ENCODE results near the gene PKMYT1.
"Not testable (repeated sequence)": the region's sequence is repeated elsewhere in the genome, so short reads cannot be mapped to it uniquely, and the experiment has no call there.

The PKMYT1 gene

DNA sequence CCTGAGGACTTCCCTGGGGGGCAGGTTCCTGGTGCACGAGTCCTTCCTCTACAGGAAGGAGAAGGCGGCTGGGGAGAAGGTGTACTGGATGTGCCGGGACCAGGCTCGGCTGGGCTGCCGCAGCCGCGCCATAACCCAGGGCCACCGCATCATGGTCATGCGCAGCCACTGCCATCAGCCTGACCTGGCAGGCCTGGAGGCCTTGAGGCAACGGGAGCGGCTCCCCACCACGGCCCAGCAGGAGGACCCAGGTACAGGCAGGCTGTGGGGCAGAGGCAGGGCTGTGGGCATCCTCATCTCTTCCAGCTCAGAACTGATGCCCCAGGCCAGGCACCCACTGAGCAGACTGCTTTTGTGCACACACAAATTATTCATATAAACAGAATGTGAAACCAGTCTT is 42.0 kb downstream of the PKMYT1 start:
- no peak for DNase-seq (ENCODE audit: insufficient read length, low spot score)
- no peak for FAIRE-seq

DNA sequence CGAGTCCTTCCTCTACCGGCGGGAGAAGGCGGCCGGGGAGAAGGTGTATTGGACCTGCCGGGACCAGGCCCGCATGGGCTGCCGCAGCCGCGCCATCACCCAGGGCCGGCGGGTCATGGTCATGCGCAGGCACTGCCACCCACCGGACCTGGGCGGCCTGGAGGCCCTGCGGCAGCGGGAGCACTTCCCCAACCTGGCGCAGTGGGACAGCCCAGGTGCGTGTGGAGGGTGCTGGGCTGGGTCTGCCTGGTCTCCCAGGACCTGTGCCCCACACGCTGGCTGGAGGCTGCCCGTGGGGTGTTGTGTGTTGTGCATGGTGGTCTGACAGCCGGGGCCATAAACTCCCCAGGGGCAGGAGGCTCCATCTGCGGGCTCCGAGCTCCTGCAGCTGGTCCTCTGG is 43.1 kb downstream of the PKMYT1 start:
- DNase-seq (ENCODE audit: insufficient read length, low spot score) = no peak
- no peak for FAIRE-seq

DNA sequence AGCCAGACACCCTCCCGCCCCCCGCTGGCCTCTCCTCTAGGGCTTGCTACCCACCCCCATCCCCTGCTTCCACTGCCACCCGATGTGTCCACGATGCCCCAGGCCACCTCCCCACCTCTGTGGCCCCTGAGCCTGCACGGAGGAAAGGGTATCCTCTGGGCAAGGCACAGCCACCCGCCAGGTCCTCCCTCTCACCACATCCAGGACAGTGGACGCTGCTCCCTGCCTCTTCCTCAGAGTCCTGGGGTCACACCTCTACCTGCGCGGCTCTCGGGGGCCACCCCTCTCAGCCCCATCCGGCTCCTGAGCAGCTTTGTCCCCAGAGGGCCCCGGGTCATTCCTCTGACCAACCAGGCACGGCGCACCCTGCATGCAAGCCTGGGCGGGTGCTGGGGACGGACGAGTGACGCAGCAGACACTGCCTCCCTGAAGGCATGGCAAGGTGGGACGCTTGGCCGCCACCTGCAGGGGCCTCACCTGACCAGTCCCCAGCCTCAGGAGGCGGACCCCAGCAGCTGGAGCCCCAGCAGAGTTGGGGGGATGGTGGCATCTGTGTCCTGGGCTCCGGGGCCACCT is 43.7 kb downstream of the PKMYT1 start:
- FAIRE-seq (no peak), DNase-seq (ENCODE audit: insufficient read length, low spot score) (no peak)

DNA sequence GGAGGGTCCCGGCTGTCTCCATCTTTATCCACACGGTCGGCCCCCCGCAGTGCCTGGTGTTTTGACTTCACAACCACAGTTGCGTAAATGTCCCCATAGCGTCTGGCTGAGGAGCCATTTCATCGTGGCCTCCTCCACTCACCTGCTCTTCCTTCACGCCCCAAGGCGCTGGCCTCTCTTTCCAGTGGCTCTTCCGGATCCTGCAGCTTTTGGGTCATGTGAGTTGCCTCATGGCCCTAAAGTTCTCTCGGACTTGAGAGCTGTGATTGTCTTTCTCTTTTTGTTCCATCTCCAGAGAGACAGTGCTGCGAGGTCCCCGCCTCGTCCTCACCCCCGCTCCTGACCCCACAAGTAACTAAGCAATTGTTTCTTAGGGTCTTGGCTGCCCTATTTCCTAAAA is 45.8 kb downstream of the PKMYT1 start:
- DNase-seq (ENCODE audit: insufficient read length, low spot score) = no peak
- no peak for FAIRE-seq

DNA sequence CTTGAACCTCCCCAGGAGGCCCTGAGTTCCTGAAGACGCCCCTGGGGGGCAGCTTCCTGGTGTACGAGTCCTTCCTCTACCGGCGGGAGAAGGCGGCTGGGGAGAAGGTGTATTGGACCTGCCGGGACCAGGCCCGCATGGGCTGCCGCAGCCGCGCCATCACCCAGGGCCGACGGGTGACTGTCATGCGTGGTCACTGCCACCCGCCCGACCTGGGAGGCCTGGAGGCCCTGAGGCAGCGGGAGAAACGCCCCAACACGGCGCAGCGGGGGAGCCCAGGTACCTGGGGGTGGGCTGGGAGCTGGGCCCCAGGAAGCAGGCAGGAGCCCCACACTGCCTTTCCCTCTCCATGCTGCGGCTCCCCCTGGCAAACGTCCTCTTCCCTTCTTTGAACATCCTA is 46.5 kb downstream of the PKMYT1 start:
- FAIRE-seq (no peak), DNase-seq (ENCODE audit: insufficient read length, low spot score) (no peak)

DNA sequence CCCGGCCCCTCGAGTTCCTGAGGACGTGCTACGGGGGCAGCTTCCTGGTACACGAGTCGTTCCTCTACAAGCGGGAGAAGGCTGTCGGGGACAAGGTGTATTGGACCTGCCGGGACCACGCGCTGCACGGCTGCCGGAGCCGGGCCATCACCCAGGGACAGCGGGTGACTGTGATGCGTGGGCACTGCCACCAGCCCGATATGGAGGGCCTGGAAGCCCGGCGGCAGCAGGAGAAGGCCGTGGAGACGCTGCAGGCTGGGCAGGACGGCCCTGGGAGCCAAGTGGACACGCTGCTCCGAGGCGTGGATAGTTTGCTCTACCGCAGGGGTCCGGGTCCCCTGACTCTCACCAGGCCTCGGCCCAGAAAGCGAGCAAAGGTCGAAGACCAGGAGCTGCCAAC is 47.1 kb downstream of the PKMYT1 start:
- no peak for FAIRE-seq
- no peak for DNase-seq (ENCODE audit: insufficient read length, low spot score)

DNA sequence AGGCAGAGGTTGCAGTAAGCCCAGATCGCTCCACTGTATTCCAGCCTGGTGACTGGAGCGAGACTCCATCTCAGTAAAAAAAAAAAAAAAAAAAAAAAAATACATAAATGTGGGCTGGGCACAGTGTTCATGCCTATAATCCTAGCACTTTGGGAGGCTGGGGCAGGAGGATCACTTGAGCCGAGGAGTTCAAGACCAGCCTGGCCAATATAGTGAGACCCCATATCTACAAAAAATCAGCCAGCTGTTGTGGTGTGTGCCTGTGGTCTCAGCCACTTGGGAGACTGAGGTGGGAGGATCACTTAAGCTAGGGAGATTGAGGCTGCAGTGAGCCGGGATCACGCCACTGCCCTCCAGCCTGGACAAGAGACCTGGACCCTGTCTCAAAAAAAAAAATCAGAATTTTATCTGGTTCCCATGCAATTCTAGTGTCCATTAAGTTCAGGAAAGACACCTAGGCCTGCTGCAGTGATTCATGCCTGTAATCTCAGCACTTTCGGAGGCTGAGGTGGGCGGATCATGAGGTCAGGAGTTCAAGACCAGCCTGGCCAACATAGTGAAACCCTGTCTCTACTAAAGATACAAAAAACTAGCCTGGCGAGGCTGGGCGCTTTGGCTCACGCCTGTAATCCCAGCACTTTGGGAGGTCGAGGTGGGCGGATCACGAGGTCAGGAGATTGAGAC is 48.9 kb downstream of the PKMYT1 start:
- not testable (repeated sequence) for DNase-seq (ENCODE audit: insufficient read length, low spot score); FAIRE-seq

DNA sequence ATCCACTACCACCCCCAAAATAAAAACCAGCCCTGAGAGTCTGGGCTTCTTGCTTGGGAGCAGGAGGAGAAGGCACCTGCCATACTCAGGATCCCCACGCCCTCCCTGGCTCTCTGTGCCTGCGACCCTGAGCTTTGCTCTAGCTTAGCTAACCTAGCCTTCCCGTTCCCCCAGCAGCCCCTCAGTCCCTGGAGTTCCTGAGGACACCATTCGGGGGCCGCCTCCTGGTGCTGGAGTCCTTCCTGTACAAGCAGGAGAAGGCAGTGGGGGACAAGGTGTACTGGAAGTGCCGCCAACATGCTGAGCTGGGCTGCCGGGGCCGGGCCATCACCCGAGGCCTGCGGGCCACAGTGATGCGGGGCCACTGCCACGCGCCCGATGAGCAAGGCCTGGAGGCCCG is 50.0 kb downstream of the PKMYT1 start:
- DNase-seq (ENCODE audit: insufficient read length, low spot score) (no peak), FAIRE-seq (no peak)

DNA sequence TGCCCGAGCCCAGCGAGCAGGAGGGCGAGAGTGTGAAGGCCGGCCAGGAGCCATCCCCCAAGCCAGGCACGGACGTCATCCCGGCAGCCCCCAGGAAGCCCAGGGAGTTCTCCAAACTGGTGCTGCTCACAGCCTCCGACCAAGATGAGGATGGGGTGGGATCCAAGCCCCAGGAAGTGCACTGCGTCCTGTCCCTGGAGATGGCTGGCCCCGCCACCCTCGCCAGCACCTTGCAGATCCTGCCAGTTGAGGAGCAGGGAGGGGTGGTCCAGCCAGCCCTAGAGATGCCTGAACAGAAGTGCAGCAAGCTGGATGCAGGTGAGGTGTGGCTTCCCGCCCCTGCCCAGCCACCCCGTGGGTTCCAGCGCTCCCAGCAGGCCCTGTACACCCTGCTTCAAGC is 50.6 kb downstream of the PKMYT1 start:
- no peak for FAIRE-seq
- no peak for DNase-seq (ENCODE audit: insufficient read length, low spot score)

DNA sequence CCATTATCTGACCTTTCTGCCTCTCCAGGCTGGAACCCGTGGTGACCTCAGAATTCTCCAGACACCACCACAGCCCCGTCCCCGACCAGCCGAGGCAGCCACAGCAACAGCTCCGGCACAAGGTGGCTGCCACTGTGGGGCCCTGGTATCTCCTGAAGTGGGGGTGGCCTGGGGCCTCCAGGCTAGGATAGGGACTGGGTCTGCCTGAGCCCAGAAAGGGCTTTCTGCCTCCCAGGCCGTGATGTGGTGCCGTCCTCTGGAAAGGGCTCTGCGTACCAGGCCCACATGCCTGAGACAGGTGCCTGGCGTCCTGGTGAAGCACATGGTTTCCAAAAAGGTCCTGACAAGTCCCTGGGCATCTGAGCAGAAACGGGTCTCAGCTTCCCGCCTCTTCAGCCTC is 51.5 kb downstream of the PKMYT1 start:
- DNase-seq (ENCODE audit: insufficient read length, low spot score) (no peak), FAIRE-seq (no peak)

DNA sequence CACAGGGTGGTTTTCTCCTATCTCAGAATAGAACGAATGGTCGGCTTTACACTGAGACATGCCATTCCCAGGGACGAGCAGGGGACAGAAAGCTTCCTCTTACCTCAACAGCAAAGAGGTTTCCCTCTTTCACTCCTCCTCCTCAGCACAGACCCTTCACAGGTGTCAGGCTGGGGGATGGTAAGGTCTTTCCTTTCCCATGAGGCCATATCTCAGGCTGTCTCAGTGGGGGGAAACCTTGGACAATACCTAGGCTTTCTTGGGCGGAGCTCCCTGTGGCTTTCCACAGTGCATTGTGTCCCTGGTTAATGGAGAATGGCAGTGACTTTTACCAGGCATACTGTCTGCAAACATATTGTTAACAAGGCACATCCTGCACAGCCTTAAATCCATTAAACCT is 52.1 kb downstream of the PKMYT1 start:
- not testable (repeated sequence) for FAIRE-seq; DNase-seq (ENCODE audit: insufficient read length, low spot score)

DNA sequence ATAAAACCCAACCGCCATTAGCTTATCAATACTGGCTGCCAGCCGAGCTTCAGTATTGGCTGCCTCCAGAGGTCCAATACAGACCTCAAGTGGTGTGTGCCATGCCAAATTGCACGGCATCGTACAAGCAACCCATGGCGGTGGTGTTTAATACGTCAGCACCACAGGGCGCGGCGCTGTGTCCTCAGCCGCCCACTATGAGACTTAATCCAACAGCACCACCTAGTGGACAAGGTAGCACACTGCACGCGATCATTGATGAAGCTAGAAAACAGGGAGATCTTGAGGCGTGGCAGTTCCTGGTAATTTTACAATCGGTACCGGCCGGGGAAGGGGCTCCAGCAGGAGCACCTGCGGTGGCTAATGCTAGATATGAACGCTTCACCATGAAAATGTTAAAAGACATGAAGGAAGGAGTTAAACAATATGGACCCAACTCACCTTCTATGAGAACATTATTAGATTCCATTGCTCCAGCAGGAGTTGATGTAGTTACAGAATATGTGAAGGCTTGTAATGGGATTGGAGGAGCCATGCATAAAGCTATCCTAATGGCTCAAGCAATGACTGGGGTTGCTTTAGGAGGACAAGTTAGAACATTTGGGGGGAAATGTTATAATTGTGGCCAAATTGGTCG is 53.1 kb downstream of the PKMYT1 start:
- DNase-seq (ENCODE audit: insufficient read length, low spot score) (peak; percentile 68), FAIRE-seq (peak; percentile 94)

DNA sequence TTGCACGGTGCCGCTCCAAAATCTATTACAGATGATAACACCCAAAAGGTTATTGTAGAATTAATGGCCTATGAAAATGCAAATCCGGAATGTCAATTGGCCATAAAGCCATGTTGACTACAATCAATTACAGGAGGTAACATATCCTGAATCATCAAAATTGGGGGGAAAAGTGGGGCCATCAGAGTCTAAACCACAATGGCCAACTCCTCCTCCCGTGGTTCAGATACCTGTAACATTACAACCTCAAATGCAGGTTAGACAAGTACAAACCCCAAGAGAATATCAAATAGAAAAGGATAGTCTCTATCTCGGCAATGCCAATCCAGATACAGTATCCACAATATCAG is 53.6 kb downstream of the PKMYT1 start:
- FAIRE-seq (no peak), DNase-seq (ENCODE audit: insufficient read length, low spot score) (no peak)

DNA sequence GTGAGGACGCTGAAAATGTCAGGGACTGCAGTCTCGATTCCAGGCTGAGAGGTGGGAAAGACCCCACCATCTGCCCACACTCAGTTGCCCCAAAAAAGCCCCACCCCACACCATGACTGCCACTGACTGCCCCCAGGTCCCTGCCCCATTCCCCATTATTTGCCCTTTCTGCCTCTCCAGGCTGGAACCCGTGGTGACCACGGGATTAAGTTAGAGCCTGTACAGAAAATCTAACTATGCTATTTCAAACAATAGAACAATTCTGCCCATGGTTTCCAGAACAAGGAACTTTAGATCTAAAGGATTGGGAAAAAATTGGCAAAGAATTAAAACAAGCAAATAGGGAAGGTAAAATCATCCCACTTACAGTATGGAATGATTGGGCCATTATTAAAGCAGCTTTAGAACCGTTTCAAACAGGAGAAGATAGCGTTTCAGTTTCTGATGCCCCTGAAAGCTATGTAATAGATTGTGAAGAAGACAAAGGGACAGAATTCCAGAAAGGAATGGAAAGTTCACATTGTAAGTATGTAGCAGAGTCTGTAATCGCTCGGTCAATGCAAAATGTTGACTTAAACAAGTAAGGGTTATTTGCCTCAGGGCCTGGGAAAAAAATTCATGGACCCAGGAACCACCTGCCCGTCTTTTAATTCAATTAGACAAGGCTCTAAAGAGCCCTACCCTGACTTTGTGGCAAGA is 54.1 kb downstream of the PKMYT1 start:
- DNase-seq (ENCODE audit: insufficient read length, low spot score) (no peak), FAIRE-seq (no peak)

DNA sequence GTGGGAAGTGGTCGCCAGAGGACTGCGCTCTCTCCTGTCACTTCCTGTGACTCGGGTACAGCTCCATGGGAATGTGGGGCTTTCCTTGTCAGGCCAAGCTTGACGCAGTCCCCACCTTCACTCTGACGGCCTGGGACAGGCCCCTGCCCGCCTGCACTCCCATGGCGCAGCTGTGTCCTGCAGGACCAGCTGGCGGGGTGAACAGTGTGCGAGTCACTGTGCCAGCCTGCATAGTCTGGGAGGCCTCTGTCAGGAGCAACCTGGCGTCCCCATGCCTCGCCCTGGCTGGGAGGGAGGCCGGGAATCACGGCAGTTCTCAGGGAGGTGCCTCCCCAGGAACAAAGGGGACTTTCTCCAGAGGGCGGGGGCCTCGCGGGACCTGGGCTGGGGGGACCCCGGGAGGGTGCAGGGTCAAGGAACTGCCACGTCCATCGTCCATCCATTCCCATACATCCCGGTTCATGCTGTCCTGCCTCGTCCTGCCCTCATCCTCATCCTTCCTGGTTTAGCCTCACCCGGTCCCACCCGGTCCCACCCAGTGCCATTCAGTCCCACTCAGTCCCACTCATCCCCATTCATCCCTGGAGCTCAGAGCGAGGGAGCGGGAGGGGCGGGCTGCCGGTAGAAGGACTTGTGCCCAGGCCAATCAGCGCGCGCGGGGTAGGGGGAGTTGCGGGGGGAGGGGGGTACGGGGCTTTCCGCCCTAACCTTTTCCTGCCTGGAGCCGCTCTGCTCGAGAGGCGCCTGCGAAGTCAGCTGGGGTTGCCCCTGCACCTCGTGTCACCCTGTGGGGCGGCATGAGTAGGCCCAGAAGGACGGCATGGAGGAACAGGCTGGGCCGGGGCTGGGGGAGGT is 55.1 kb downstream of the PKMYT1 start:
- FAIRE-seq = no peak
- no peak for DNase-seq (ENCODE audit: insufficient read length, low spot score)

DNA sequence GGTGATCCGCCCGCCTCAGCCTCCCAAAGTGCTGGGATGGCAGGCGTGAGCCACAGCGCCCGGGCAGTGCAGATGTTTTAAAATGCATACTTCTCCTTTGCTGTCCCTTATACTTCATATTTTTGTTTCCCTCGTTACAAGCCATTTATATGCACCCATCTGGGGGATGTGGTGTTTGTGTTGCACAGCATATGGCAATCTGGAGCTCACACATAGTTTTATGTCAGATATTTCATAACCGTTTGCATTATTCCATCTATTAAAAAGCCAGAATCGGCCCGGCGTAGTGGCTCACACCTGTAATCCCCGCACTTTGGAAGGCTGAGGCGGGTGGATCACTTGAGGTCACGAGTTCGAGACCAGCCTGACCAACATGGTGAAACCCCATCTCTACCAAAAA is 56.8 kb downstream of the PKMYT1 start:
- no peak for FAIRE-seq
- no peak for DNase-seq (ENCODE audit: insufficient read length, low spot score)

Measured in GM19239 (cell line).